Activated CD4-positive, alpha-beta T cell treated with anti-CD3 and anti-CD28 coated beads for 36 hours (primary cell): ENCODE data around the gene UPK3A. TPM values are rescaled to one million over a fixed set of nuclear protein-coding genes. Genes with fewer than 3 reads are reported as not detected.

Experiments used
- ATAC-seq: fragments of 200-7000 bp; cut with Tn5 transposase; one replicate; pipeline ENCODE4 v1.10.0; 2021; ENCODE audit warnings: mild to moderate bottlenecking, moderate library complexity
- CTCF ChIA-PET: fragments of 350-600 bp; sonication (Branson Sonifier 250); formaldehyde crosslinking; loops from one replicate; lab custom pipeline; 2021; ENCODE audit warnings: antibody characterized with exemption; lab: Charles Lee
- POLR2A ChIA-PET: fragments of 350-600 bp; sonication (Branson Sonifier 250); formaldehyde crosslinking; loops from one replicate; lab custom pipeline; 2021; ENCODE audit warnings: antibody characterized with exemption, inconsistent platforms; lab: Charles Lee
- DNase-seq: peaks from one replicate; pipeline ENCODE4 v3.0.0-alpha.2; 2020
- H3K27ac Mint-ChIP-seq: one replicate; pipeline ENCODE4 v1.8.0; 2021; ENCODE audit warnings: mixed read lengths
- H3K27me3 Mint-ChIP-seq: one replicate; pipeline ENCODE4 v1.8.0; 2021; ENCODE audit warnings: mixed read lengths
- H3K36me3 Mint-ChIP-seq: one replicate; pipeline ENCODE4 v1.8.0; 2021; ENCODE audit warnings: low read depth, mixed read lengths
- H3K4me1 Mint-ChIP-seq: one replicate; pipeline ENCODE4 v1.8.0; 2021; ENCODE audit warnings: mixed read lengths
- H3K4me3 Mint-ChIP-seq: one replicate; pipeline ENCODE4 v1.8.0; 2021; ENCODE audit warnings: mild to moderate bottlenecking, moderate library complexity, mixed read lengths
- H3K9me3 Mint-ChIP-seq: one replicate; pipeline ENCODE4 v1.8.0; 2021; ENCODE audit warnings: low read depth, mixed read lengths
- intact Hi-C, 2 experiments: fragments of 100-400 bp; cut with DNase I in 1 of 2; cut with micrococcal nuclease in 1 of 2; formaldehyde crosslinking; loops; one replicate each; pipeline versions ENCODE4 v1.14.2 to v1.15.1; 2022 to 2024; cut with DNase I, micrococcal nuclease
- total RNA-seq, 2 experiments: library from RNA; stranded (reverse); gene quantifications; one replicate each; pipeline ENCODE4 v1.2.3, GENCODE V29; 2021

Gene UPK3A
- total RNA-seq, result not detected

DNA sequence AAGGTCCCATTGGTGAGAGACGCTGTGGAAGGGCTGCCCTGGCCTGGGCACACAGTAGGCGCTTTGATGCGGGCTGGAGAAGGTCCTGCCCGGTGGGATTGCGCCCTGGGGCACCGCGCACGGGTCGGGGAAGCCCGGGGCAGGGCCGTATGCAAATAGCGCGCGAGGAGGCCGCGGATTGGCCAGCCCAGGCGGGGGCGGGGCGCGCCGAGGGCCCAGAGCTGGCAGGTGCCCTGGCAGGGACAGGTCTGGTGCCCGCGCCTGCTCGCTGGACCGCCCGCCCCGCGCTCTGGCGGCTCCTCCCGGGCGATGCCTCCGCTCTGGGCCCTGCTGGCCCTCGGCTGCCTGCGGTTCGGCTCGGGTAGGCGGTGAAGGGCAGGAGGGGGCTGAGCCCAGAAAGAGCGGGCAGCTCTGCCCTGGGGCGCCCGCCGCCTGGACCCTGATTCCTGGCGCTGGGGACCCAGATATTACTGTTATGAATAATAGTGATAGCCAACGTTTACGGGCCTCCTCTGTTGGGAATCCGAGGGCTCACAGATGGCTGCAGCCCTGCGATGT lies at the start of gene UPK3A:
Gene UPK3A, plus strand, starts transcription at position 245 of the 558 bp plus-strand sequence. Its CDS starts 65 bp downstream, at position 310.
- peaks cover 20% of the 10 kb centered on the region for H3K4me1 Mint-ChIP-seq
- peak; percentile 80 for DNase-seq
- H3K36me3 Mint-ChIP-seq, result no peaks in the 10 kb centered on the region
- intact Hi-C loops, result loop anchor here (1.0 to 5.0 kb wide), 2 partner anchors 25 to 33 kb away; partner anchors contain the start of gene FAM118A (in 1 of the 2)
- no peak within 1 kb of the TSS for H3K27ac Mint-ChIP-seq
- POLR2A ChIA-PET, result no interaction called here
- no peak within 1 kb of the TSS for H3K4me3 Mint-ChIP-seq
- ATAC-seq, result peak; percentile 97
- CTCF ChIA-PET, result interaction anchor here (0.5 to 1.1 kb wide), 3 partner anchors 15 to 118 kb away, joined by 3 to 4 read pairs (median 3); no protein-coding TSS in a partner anchor
- H3K27me3 Mint-ChIP-seq, result peaks cover 8% of the 10 kb centered on the region
- no peaks in the 10 kb centered on the region for H3K9me3 Mint-ChIP-seq

DNA sequence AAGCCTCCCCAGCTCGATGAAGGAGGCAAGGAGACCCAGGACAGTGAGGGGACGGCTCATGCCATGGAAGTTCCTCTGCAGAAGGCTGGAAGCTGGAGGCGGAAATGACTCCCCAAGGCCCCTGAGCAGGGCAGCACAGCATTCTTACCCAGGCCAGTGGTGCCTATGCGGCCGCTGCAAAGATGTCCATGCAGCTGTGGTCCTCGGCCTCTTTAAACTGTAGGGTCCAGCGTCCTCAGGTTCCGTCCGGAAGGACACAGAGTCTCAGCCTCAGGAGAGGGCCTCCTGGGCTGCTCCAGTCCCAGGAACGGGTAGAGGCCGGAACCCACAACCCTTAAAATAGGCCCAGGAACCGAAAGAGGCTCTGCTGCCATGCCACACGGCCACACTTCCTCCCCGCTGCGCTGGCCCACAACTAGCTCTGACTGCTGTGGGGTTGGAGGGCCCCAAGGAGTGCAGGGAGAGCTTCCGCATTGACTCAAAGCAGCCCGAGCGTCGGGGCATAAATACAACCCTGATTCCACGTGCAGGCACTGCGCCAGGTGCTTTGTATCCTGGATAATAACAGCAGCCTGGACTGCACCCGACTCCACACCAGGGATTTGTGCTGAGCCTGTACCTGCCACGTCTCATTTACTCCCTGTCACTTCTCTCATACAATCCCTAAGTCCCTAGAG lies 49.5 kb upstream of the UPK3A start:
- DNase-seq (peak; percentile 66), ATAC-seq (peak; percentile 82)
- no peak overlapping the region for H3K27ac Mint-ChIP-seq
- no peaks in the 10 kb centered on the region for H3K27me3 Mint-ChIP-seq
- H3K4me3 Mint-ChIP-seq, result no peak overlapping the region
- H3K36me3 Mint-ChIP-seq, result no peaks in the 10 kb centered on the region
- no peaks in the 10 kb centered on the region for H3K9me3 Mint-ChIP-seq
- peaks cover 15% of the 10 kb centered on the region for H3K4me1 Mint-ChIP-seq
- CTCF ChIA-PET, result interaction anchor here (0.5 to 1.3 kb wide), 3 partner anchors 25 to 102 kb away, joined by 3 to 4 read pairs (median 4); no protein-coding TSS in a partner anchor
- intact Hi-C loops, result no loop called here
- POLR2A ChIA-PET, result no interaction called here

DNA sequence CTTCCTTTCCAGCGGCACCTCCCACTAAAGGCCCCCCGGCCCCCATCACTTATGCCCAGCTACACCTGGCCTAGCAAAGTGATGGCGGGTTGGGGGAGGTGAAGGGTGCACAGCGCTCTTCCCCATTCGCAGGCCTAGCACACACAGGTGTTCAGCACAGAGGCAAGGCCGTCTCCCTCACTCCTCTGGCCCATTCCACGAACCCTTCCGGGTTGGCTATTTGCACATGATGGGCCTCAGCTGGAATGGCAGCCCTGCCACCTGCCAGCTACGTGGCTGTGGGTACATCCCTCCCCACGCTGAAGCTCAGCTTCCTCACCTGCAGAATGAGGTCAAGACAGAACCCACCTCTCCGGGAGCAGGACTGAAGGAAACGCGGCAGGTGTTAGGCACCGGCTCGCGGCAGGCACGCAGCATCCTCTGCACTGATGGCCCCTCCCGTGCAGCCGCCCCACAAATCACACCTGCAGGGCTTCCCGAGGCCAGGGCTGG lies 48.9 kb upstream of the UPK3A start:
- ATAC-seq (no peak), DNase-seq (no peak)
- Mint-ChIP-seq H3K4me1 (peaks cover 15% of the 10 kb centered on the region), H3K27ac (no peak overlapping the region), H3K36me3 (no peaks in the 10 kb centered on the region), H3K4me3 (no peak overlapping the region), H3K9me3 (no peaks in the 10 kb centered on the region), H3K27me3 (no peaks in the 10 kb centered on the region)
- CTCF ChIA-PET, result no interaction called here
- POLR2A ChIA-PET, result no interaction called here
- intact Hi-C loops, result no loop called here

DNA sequence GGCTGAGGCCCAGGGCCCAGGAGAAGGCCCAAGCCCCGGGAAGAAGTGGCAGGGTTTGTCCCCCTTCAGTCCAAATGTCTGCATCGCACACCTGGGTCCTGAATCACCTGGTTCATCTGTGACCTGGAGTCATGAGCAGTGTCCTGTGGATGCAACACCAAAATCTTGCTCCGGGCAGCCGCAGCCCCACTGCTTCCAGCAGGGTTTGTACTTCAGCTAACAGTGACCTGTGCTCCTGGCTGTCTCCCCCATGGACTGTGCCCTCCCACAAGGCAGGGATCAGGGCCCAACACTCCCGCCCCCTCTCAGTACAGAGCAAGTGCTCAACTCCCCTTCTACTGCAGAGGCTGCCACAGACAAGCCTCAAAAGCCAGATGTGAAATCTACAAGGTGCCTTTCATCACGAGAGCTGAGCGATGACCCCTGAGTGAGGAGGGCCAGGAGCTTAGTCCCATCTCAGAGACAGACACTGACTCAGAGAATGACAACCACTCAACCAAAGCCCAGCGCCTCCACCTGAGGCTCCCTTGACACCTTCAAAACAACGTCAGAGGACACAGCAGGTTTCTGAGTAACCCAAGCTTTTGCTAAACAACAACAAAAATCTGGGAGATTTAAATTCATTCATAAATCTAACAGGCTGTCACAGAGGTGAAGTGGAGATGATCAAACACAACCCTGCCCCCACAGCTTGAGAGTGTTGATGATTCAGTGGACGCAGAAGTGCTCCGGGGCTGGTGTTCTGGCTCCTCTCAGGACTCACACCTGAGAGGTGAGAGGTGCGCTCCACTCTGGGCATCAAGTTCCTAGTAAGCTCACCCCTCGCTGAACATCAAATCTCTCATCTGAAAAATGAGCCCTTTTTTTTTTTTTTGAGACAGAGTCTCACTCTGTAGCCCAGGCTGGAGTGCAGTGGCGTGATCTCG lies 47.4 kb upstream of the UPK3A start:
- H3K4me3 Mint-ChIP-seq, result no peak overlapping the region
- no peak overlapping the region for H3K27ac Mint-ChIP-seq
- H3K9me3 Mint-ChIP-seq, result no peaks in the 10 kb centered on the region
- CTCF ChIA-PET, result interaction anchor here (1.1 kb wide), 1 partner anchor 85 kb away, joined by 4 read pairs; no protein-coding TSS in a partner anchor
- intact Hi-C loops, result no loop called here
- H3K36me3 Mint-ChIP-seq, result no peaks in the 10 kb centered on the region
- DNase-seq (no peak), ATAC-seq (no peak)
- POLR2A ChIA-PET, result interaction anchor here (1.2 kb wide), 1 partner anchor 18 kb away, joined by 3 read pairs; no protein-coding TSS in a partner anchor
- H3K4me1 Mint-ChIP-seq, result peaks cover 15% of the 10 kb centered on the region
- no peaks in the 10 kb centered on the region for H3K27me3 Mint-ChIP-seq

DNA sequence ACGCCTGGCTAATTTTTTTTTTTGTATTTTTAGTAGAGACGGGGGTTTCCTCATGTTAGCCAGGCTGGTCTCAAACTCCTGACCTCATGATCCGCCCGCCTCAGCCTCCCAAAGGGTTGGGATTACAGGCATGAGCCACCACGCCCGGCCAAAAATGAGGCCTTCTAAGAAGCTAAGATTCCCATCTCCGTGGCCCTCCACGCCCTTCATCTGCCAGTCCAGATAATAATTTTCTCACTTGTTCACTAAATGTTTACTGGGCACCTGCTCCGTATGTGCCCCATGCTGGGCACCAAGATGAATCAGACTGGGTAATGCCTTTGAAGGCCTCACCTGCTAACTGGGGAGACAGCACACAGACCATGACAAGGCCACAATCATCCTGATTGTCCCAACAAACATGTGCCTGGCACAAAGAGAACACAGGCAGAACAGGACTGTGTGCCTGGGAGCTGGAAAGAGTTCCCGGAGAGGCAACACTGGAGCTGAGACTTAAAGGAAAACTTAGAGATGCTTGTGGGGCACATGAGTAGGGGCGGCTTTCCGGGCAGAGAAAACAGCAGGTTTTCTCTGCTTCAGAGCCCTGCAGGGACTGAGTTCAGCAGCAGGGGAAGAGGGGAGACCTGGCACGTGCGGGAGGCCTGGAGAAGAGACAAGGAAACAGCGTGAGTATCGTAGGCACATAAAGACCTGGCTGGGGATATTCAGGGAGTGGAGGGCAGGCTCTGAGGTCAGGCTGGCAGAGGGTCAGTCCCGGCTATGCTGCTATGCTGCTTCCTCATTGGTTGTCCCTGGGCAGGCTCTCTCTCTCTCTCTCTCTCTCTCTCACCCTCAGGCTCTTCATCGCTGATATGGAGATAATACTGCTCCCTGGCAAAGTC lies 46.4 kb upstream of the UPK3A start:
- DNase-seq (no peak), ATAC-seq (no peak)
- ChIA-PET CTCF (interaction anchor here (1.1 kb wide), 1 partner anchor 86 kb away, joined by 4 read pairs; no protein-coding TSS in a partner anchor), POLR2A (interaction anchor here (1.2 kb wide), 1 partner anchor 19 kb away, joined by 3 read pairs; no protein-coding TSS in a partner anchor)
- Mint-ChIP-seq H3K4me3 (no peak overlapping the region), H3K4me1 (peaks cover 15% of the 10 kb centered on the region), H3K27me3 (no peaks in the 10 kb centered on the region), H3K27ac (no peak overlapping the region), H3K36me3 (no peaks in the 10 kb centered on the region), H3K9me3 (no peaks in the 10 kb centered on the region)
- intact Hi-C loops, result no loop called here

DNA sequence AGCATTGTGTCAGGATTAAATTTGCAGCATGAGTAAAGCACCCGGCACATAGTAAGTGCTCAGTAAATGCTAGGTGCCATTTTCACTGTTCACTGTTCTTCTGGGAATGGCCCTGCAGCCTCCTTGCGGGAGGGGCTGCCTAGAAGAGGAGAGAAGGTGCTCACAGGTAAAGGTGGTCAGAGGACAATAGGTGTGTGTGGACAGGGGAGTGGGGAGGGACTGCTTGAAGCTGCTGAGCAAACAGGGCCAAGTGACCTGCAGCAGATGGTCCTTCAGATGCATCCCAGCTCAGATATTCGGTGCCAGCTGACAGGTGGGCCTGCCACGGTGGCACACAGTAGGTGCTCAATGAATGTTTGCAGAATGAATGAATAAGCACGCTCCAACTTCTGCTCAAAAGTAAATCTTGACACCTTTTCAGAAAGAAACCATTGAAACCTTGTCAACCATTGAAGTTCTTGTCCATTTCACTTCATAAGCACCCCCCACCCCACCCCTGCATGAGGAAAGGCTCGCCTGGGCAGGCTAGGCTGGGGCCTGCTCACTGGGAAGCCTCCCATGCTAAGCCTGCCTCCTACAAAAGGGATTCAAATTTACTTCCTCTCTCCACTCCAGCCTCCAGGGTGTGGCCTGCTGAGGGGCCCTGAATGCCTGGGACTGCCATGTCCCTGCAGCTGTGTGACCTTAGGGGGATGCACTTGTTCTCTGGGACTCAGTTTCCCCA lies 45.6 kb upstream of the UPK3A start:
- Mint-ChIP-seq H3K4me3 (peak overlapping the region; percentile 89), H3K27me3 (no peaks in the 10 kb centered on the region), H3K9me3 (no peaks in the 10 kb centered on the region), H3K36me3 (no peaks in the 10 kb centered on the region), H3K27ac (no peak overlapping the region), H3K4me1 (peaks cover 15% of the 10 kb centered on the region)
- intact Hi-C loops, result no loop called here
- ATAC-seq (no peak), DNase-seq (no peak)
- ChIA-PET CTCF (no interaction called here), POLR2A (no interaction called here)

DNA sequence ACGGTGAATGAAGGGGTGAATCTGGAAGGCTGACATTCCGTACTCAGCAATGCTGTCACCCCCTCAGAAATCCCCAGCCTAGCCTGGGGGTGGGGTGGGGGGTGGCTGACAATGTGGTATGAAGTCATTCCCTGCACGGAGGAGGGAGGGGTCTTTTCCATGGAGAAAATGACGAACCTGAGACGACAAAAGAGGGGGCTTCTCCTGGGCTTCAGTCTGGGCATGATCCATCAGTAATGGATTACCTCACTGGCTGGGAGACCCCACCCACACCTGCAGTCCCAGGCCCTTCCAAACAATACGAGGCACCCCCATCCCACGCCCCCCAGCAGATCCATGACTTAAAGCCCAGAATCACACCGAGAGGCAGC lies 45.1 kb upstream of the UPK3A start:
- POLR2A ChIA-PET, result no interaction called here
- Mint-ChIP-seq H3K4me1 (peaks cover 15% of the 10 kb centered on the region), H3K36me3 (no peaks in the 10 kb centered on the region), H3K9me3 (no peaks in the 10 kb centered on the region), H3K27me3 (no peaks in the 10 kb centered on the region), H3K27ac (no peak overlapping the region), H3K4me3 (peak overlapping the region; percentile 89)
- intact Hi-C loops, result loop anchor here in 1 of 2 experiments (1.0 to 2.0 kb wide), 2 partner anchors 76 to 79 kb away; partner anchors contain the start of gene NUP50
- no peak for ATAC-seq
- DNase-seq, result no peak
- CTCF ChIA-PET, result no interaction called here

DNA sequence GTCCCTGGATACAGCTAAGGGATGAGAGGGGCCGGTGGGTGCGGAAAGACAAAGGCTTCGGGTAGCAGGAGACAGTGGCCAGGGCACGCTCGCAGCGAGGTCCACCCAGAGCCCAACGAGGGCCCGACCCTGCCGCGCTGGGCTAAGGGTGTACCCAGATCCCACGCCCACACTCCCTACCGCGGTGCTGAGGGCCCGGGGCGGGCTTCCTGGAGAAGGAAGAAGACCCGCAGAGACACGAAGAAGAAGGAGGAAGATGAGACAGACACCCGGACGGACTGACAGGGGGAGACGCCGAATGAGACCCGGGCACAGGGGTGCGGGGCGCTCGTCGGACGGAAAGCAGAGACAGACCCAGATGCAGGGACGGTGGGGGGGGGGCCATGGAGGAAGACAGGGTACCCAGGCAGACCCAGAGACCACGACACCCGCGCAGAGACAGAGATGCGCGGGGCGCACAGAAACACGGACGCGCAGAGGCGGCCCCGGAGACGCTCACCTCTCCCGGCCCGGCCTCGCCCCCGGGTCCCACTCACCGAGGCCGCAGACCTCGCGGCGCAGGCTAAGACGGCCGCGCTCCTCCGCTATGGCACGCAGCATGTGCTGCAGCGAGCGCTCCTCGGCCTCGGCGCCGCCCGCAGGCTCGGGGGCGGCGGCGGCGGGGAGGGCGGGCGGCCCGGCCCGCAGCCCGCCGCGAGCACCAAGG lies 44.5 kb upstream of the UPK3A start:
- CTCF ChIA-PET, result no interaction called here
- intact Hi-C loops, result loop anchor here in 1 of 2 experiments (1.0 to 2.0 kb wide), 2 partner anchors 77 to 79 kb away; partner anchors contain the start of gene NUP50
- ATAC-seq, result peak; percentile 70

DNA sequence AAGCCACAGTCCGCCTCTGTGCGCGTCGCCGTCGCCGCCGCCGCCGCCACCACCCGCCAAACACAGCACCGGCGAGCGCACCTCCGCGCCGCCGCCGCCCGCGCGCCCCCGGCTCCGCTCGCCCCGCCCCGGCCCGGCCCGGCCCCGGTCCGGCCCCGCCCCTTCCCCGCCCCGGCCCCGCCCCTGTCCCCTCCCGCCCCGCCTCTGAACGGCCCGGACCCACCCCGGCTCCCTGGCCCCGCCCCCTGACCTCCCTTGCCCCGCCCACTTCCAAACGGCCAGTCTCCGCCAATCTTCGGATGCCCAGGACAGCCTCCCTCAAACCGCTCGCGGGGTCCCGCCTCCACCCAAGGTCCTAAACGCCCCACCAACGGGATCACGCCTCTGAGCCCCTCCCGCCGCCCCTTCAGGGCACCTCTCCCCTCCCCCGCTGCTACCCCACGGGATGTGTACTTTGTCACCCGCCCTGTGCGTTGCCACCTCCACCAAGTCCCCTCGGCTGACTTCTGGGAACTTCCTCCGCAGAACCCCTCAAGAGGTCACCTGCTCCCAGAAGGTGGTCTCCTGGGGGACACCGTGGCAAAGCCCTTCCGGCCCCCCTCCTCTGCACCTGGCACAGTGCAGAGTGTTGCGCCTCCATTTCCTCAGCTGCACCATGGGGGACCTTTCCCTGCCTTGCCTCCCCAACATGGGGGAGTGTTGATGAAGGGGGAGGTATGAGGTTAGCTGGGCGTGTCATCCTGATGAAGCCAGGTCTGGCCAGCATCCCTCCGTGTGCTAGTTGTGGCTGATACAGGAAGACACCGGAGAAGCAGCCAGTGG lies 43.7 kb upstream of the UPK3A start, which contains the start of gene KIAA0930:
Gene KIAA0930, minus strand, starts transcription at position 85 of the 822 bp plus-strand sequence. CDS start 191 bp downstream, outside the sequence.
- H3K36me3 Mint-ChIP-seq, result no peaks in the 10 kb centered on the region
- H3K27me3 Mint-ChIP-seq, result no peaks in the 10 kb centered on the region
- peak within 1 kb of the TSS; percentile 78 for H3K27ac Mint-ChIP-seq
- H3K4me3 Mint-ChIP-seq, result peak within 1 kb of the TSS; percentile 89
- peaks cover 10% of the 10 kb centered on the region for H3K4me1 Mint-ChIP-seq
- DNase-seq, result peak; percentile 91
- peak; percentile 69 for ATAC-seq
- ChIA-PET CTCF (interaction anchor here (0.6 kb wide), 1 partner anchor 487 kb away, joined by 5 read pairs; no protein-coding TSS in a partner anchor), POLR2A (no interaction called here)
- intact Hi-C loops, result loop anchor here in 1 of 2 experiments (1.0 to 2.0 kb wide), 5 partner anchors 28 to 539 kb away; partner anchors contain the start of genes FAM118A, NUP50 and PRR5
- no peaks in the 10 kb centered on the region for H3K9me3 Mint-ChIP-seq

More for the DNA sequence above, 44.5 kb upstream of the UPK3A start:
- Mint-ChIP-seq H3K27ac (peak overlapping the region; percentile 78), H3K4me1 (peaks cover 15% of the 10 kb centered on the region), H3K27me3 (no peaks in the 10 kb centered on the region), H3K9me3 (no peaks in the 10 kb centered on the region), H3K36me3 (no peaks in the 10 kb centered on the region), H3K4me3 (peak overlapping the region; percentile 89)
- peak; percentile 68 for DNase-seq
- POLR2A ChIA-PET, result no interaction called here
